GM21526 (cell line): Measurements from ENCODE around the gene SRGAP3.
A peak's percentile ranks its signal among the peaks of the same experiment; 100 is the strongest.

Experiments used
- ATAC-seq: cut with Tn5 transposase; IDR thresholded peaks from one replicate; pipeline ENCODE4 v1.9.1; 2021; ENCODE audit warnings: moderate library complexity; ENCODE audit not compliant: unreplicated experiment, low FRiP score

Gene SRGAP3

DNA sequence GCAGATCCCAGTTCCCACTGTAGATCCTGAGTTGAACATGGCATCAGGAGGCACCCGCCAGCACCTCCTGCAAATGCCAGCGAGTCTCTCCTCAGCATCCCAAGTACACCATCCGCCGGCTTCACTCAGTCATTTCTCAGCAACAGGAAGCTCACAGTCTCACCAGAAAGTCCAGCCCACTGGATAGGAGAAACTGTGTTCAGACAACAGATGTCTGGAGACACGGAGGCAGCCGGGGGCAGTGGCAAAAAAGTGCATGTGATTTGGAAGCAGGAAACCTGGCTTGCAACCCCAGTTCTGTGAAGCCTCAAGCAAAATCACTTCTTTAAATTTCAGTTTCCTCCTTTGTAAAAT, 68.7 kb downstream of the SRGAP3 start:
- no peak for ATAC-seq

DNA sequence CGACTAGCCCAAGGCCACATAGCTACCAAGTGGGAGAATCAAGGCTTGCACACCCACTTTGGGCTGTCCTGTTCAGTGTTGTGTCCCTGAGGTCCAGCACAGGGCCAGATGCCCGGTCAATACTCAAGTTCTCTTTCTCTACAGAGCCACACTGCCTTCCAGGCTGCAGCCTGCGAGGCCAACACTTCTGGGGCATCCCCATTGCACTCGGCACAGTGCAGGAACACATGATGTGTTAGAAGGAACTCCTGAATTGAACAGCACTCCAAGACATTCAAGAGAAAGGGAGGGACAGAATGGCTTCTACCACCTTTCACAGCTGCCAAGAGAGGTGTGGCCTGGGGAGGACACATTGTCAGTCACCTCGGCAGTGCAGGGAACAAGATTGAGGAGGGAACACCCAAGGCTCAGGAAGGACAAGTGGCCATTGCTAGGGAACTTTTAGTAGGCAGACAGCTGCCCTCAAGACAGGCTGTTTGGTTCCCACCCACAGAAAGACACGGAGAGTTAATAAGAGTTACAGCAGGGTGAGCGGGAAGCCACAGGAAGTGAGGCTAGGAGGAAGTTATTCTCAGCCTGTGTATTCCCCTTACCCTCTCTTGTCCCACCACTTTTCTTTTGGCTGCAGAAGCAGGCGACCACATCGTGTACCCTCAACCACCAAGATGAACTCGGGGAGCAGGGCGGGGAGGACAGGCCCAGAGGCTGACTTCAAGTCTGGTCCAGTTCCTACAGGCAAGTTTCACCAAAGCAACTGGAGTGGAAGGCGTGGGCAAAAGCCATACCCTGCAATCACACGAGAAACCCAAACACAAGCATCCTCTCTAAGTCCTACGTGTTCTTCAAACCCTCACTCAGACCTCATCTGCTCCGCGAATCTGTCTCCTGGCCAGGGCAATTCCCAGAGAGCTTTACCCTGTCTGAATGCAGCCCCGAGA, 69.4 kb downstream of the SRGAP3 start:
- ATAC-seq = no peak

GRCh38 chr3:9178697-9179096, 70.7 kb downstream of the SRGAP3 start:
- no peak for ATAC-seq

DNA sequence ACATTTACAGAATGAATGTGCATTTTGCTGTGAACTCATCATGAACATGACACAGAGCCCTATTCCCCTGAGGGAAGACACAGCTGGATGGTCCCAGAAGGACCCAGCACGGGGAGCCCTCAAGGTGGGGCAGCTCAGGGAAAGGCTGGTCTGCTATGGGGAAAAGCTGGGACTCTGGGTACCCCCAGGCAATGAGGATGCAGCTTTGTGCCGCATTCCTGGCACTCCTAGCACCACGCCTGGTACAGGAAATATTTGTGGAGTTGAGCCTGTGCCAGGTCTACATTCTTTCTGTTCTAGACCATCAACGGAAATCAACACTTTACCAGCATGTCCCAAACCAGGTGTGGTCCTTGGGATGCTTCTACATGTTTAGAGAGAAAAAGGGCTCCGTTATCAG, 74.0 kb downstream of the SRGAP3 start:
- no peak for ATAC-seq

GRCh38 chr3:9173445-9173844, 76.0 kb downstream of the SRGAP3 start:
- ATAC-seq = no peak

DNA sequence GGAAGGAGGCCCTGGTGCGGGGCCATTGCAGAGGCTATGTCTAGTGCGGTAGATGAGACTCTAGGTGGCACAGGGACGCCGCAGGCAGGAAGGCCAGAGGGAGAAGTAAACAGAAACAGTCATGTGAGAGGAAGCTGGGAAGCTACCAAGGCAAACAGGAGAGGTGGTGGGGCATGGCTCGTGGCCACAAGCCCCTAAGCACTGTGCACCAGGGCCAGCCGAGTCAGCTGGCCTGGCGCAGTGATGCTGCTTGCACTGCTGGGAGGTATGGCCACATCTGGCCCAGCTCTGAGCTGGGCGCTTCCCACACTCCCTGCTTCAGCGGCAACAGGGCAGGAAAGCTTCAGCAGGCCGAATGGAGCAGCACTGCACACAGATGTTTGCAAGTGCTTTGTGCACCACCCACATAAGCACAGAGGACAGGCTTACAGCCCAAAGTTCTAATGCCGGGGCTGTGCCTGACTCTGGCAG, 76.6 kb downstream of the SRGAP3 start:
- ATAC-seq = no peak

- no peak for ATAC-seq
Measured at GRCh38 chr3:9170851-9171160, 78.6 kb downstream of the SRGAP3 start.

GRCh38 chr3:9169956-9170850, 79.2 kb downstream of the SRGAP3 start:
- no peak for ATAC-seq

GRCh38 chr3:9169326-9169725, 80.1 kb downstream of the SRGAP3 start:
- ATAC-seq = no peak

DNA sequence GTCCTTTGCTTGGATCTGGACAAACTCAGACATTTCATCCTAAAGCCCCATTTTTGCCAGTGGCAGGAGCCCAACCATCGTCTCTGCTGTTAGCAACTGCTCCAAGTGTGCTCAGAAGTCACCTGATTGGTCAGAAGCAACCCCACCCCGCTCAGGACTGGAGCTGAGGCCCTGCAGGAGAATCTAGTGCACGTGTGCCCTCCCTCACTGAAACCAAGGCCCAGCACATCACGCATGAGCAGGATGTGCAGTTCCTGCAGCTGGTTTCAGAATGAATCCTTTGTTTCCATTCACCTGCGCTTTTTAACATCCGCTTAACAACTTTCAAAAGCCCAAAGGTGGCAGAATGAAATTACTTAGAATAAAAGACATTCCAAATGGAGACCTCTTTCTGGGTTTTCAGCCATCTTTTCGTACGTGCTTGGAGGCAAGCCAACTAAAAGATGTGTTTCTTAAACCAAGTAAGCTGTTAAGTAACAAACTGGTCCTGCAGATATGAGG, 81.2 kb downstream of the SRGAP3 start:
- peak; percentile 98 for ATAC-seq

GRCh38 chr3:9167222-9167621, 82.2 kb downstream of the SRGAP3 start:
- no peak for ATAC-seq

DNA sequence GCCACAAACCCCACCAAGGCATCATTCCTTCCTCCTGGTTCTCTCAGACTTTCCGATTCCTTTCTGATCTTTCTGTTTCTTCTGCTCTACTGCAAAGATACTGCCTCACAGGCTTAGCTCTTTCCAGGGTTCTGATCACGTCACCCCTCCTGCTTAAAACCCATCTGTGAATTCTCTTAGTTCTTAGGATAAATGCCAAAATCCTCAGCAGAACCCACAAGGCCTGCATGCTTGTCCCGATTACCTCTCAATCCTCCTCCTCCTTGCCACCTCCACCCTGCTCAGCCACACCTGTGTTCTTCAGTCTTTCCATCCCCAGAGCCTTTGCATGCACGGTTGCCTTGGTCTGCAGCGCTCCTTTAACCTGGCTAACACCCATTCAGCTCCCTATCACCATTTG, 84.0 kb downstream of the SRGAP3 start:
- ATAC-seq = no peak

- ATAC-seq = no peak
Measured at GRCh38 chr3:9163289-9163688, 86.2 kb downstream of the SRGAP3 start.

DNA sequence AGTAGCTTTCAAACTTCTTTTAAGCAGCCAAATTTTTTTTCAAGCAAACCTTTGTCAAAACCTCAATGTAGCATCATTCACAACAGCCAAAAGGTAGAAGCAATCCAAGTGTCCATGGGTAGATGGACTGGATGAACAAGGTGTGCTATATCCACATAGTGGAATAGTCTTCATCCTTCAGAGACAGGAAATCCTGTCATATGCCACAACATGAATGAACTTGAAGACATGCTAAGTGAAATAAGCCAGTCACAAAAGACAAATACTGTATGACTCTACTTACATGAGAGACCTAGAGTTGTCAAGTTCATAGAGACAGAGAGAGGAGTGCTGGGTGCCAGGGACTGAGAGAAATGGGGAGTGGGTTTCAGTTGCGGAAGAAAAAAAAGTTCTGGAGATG, 87.6 kb downstream of the SRGAP3 start:
- ATAC-seq = no peak

DNA sequence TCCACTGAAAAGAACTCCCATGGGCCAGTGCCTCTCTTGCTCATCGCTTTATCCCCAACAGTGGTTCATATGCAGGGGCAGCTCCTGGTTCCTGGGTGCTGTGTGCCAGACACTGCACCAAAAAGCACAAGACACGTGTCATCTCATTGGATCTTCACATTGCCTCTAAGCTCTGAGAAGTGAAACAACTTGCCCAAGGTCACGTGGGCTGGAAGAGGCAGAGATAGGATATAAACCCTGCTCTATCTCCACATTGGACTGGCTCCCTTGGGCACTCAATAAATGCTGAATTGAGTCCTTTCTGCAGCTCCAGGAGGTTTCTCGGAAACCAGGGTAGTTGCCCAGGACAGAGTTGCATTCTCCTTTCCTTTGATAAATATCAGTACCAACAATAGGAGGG, 88.1 kb downstream of the SRGAP3 start:
- no peak for ATAC-seq

DNA sequence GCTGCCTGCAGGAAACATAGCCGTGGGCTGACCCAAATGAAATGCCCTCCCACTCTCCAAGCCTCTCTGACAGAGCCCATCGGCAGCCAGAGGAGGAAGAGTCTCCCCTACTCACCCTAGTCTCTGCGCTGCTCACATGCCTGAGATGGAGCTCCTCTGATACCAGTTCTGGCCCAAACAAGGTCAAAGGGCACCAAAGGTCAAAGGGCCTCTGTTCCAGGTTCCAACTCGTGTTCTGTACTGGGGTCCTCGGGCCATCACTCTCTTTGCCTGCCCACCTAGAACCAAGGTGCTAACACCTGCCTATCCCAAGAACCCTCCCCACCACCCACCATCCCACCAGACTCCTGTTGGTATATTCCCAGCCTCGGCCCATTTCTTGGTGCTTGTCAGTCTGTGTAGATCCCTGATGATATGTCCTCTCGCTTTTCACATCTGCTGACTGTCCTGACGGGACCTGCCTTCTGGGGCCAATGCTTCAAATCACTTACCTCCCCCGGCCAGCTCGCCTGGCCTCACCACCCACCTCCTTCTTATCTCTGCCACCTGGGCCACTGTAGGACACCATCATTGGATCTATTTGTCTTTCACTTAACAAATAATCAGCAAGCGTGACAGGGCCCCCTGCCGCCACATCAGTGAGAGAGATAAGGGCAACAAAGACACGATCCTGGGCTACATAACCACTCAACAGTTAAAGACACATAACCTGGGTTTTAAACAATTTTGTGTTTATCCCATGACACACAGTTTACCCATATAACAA, 90.4 kb downstream of the SRGAP3 start:
- ATAC-seq = no peak

- no peak for ATAC-seq
Measured at GRCh38 chr3:9157651-9158362, 91.6 kb downstream of the SRGAP3 start.

GRCh38 chr3:9156604-9157003, 92.8 kb downstream of the SRGAP3 start:
- no peak for ATAC-seq

GRCh38 chr3:9155028-9155427, 94.4 kb downstream of the SRGAP3 start:
- no peak for ATAC-seq
